22Rv1 (cell line): ENCODE measurements around the gene ATP8A1.
A peak's percentile ranks its signal among the peaks of the same experiment; 100 is the strongest.
"Not testable (repeated sequence)": the region's sequence is repeated elsewhere in the genome, so short reads cannot be mapped to it uniquely, and the experiment has no call there.

Experiments used
- H3K27ac ChIP-seq: fragments of 450-650 bp; 2 replicates; pipeline ENCODE4 v1.5.1; 2017
- CTCF ChIP-seq: fragments of 450-650 bp; IDR thresholded peaks from 2 replicates; pipeline ENCODE4 v1.5.1; 2017; ENCODE audit warnings: mild to moderate bottlenecking
- ZFX ChIP-seq: fragments of 450-650 bp; IDR thresholded peaks from 2 replicates; pipeline ENCODE4 v1.6.1; 2017; ENCODE audit warnings: antibody characterized with exemption, borderline replicate concordance

ATP8A1 gene

GRCh38 chr4:42656944-42657792 is at the start of gene ATP8A1:
Gene ATP8A1, minus strand, starts transcription at chr4:42657105. Its CDS starts 232 bp downstream, at chr4:42656873.
- TF ChIP-seq CTCF (no peak), ZFX (no peak)
- H3K27ac ChIP-seq, result peak within 1 kb of the TSS; percentile 88

- TF ChIP-seq CTCF (no peak), ZFX (no peak)
- H3K27ac ChIP-seq, result no peak overlapping the region
Observed at GRCh38 chr4:42706086-42706485, 49.2 kb upstream of the ATP8A1 start.

DNA sequence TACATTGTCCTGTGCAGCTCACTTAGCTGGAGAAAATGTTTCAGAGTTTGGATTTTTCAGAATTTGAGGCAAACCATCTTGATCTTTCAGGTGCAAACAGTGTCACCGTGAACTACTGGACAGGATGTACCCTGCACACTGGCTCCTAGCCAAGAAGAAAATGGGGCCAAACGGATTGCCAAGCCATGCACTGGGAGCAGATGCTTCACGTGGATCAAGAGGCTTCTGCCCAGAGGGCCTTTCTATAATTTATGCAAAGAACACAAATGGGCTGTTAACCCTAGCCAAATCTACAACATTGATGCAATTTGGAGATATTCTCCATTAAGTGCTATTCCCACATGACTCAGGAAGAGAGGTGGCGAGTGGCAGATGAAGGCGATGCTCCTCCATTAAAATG is 46.9 kb upstream of the ATP8A1 start:
- H3K27ac ChIP-seq, result no peak overlapping the region
- TF ChIP-seq CTCF (no peak), ZFX (no peak)

DNA sequence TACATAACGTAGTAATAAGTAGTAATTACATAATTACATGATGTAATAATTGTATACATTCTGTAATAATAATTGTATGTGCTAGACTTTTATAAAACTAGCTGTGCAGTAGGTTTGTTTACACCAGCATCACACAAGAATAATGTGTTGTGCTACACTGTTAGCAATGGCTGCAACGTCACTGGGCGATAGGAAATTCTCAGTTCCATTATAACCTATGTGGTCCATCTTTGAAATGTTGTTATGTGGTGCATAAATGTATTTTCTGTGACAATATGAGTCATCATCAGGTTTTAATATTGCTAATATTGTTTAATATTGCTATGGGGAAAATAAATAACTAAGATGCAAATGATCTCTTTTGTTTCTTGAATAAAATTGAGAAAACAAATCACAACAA is 46.0 kb upstream of the ATP8A1 start:
- no peak overlapping the region for H3K27ac ChIP-seq
- TF ChIP-seq CTCF (no peak), ZFX (no peak)

GRCh38 chr4:42701780-42702179 is 44.9 kb upstream of the ATP8A1 start:
- not testable (repeated sequence) for H3K27ac ChIP-seq

GRCh38 chr4:42690537-42690936 is 33.6 kb upstream of the ATP8A1 start:
- TF ChIP-seq ZFX, result no peak
- no peak for TF ChIP-seq CTCF
- no peak overlapping the region for H3K27ac ChIP-seq

- TF ChIP-seq ZFX (no peak), CTCF (no peak)
- H3K27ac ChIP-seq, result no peak overlapping the region
Observed at GRCh38 chr4:42683393-42683792, 26.5 kb upstream of the ATP8A1 start.
